NCI-H1417 (cell line): Measurements from ENCODE around the gene MUC21.

Experiments used
- DNase-seq, 3 experiments: peaks; one replicate each; lab custom pipeline; 2025; lab: John Stamatoyannopoulos, UW

Gene MUC21

GRCh38 chr6:30983439-30983838, at the start of gene MUC21:
Gene MUC21 (plus strand): TSS chr6:30983718. CDS start chr6:30983959, 241 bp downstream.
- DNase-seq, result no peak

GRCh38 chr6:30935018-30935417, 48.5 kb upstream of the MUC21 start:
- DNase-seq, result peak in 1 of 3 experiments; percentile 18

- DNase-seq, result no peak
Measured at GRCh38 chr6:30937265-30937664, 46.3 kb upstream of the MUC21 start.

GRCh38 chr6:30938730-30939129, 44.8 kb upstream of the MUC21 start:
- DNase-seq, result no peak

- peak in 1 of 3 experiments; percentile 22 for DNase-seq
Measured at GRCh38 chr6:30939473-30939872, 44.0 kb upstream of the MUC21 start.

- DNase-seq, result no peak
Measured at GRCh38 chr6:30940361-30940986, 43.0 kb upstream of the MUC21 start, which contains the start of gene MUCL3. Gene MUCL3 (plus strand): TSS chr6:30940973. CDS start chr6:30941000, 27 bp downstream.

GRCh38 chr6:30942338-30943060, 41.0 kb upstream of the MUC21 start:
- DNase-seq, result no peak

GRCh38 chr6:30944051-30944450, 39.5 kb upstream of the MUC21 start:
- no peak for DNase-seq

GRCh38 chr6:30945281-30945680, 38.2 kb upstream of the MUC21 start:
- DNase-seq, result no peak

- no peak for DNase-seq
Measured at GRCh38 chr6:30947231-30947630, 36.3 kb upstream of the MUC21 start.

- DNase-seq, result no peak
Measured at GRCh38 chr6:30948811-30949210, 34.7 kb upstream of the MUC21 start.

GRCh38 chr6:30951907-30952469, 31.5 kb upstream of the MUC21 start:
- no peak for DNase-seq

- DNase-seq, result no peak
Measured at GRCh38 chr6:30954631-30955366, 28.7 kb upstream of the MUC21 start.

- peak in 2 of 3 experiments; percentile 57 to 77 for DNase-seq
Measured at GRCh38 chr6:30955367-30956042, 28.0 kb upstream of the MUC21 start.

- DNase-seq, result no peak
Measured at GRCh38 chr6:30957716-30958115, 25.8 kb upstream of the MUC21 start.

GRCh38 chr6:30960907-30961673, 22.4 kb upstream of the MUC21 start:
- DNase-seq, result peak in 1 of 3 experiments; percentile 13

- DNase-seq, result no peak
Measured at GRCh38 chr6:30962716-30963115, 20.8 kb upstream of the MUC21 start.

- no peak for DNase-seq
Measured at GRCh38 chr6:30963641-30964040, 19.9 kb upstream of the MUC21 start.

- no peak for DNase-seq
Measured at GRCh38 chr6:30964075-30964474, 19.4 kb upstream of the MUC21 start.

GRCh38 chr6:30965140-30965601, 18.3 kb upstream of the MUC21 start:
- DNase-seq, result no peak

- DNase-seq, result no peak
Measured at GRCh38 chr6:30966154-30966553, 17.4 kb upstream of the MUC21 start.
